A673 (cell line): ENCODE results near the gene FAM124A. TPM values are rescaled to one million over a fixed set of nuclear protein-coding genes. Genes with fewer than 3 reads are reported as not detected.

Source experiments
- BruUV-seq: library from RNA; stranded (reverse); fragments of 400-500 nt; replicated peaks from 2 replicates; lab custom pipeline; 2021; lab: Mats Ljungman, UMichigan
- CTCF ChIA-PET: fragments of 300-600 bp; sonication (Branson Sonifier 250); formaldehyde crosslinking; loops from one replicate; lab custom pipeline; 2022; ENCODE audit warnings: antibody characterized with exemption; lab: Charles Lee
- POLR2A ChIA-PET: fragments of 300-600 bp; sonication (Branson Sonifier 250); formaldehyde crosslinking; loops from one replicate; lab custom pipeline; 2022; ENCODE audit warnings: antibody characterized with exemption; ENCODE audit not compliant: low non-redundant PET; lab: Charles Lee
- DNase-seq: peaks from one replicate; pipeline ENCODE4 v3.0.0-alpha.2; 2015; ENCODE audit warnings: low spot score
- H3K27ac ChIP-seq: fragments of 200-600 bp; sonication (generic); 2 replicates; pipeline ENCODE4 v1.5.1; 2016; ENCODE audit warnings: mixed run types, low read depth, mild to moderate bottlenecking, mixed read lengths, antibody characterized with exemption, low read length; ENCODE audit not compliant: poor library complexity, severe bottlenecking
- H3K27me3 ChIP-seq: fragments of 200-600 bp; sonication (generic); replicated peaks from 2 replicates; pipeline ENCODE4 v1.6.1; 2017; ENCODE audit warnings: mixed run types, low read depth, mild to moderate bottlenecking, mixed read lengths, antibody characterized with exemption, low read length; ENCODE audit not compliant: insufficient read depth, poor library complexity
- H3K36me3 ChIP-seq: fragments of 200-600 bp; sonication (generic); 2 replicates; pipeline ENCODE4 v1.6.1; 2016; ENCODE audit warnings: mixed run types, mild to moderate bottlenecking, mixed read lengths, antibody characterized with exemption, low read length; ENCODE audit not compliant: insufficient read depth, poor library complexity, severe bottlenecking
- H3K4me1 ChIP-seq: fragments of 200-600 bp; sonication (generic); 2 replicates; pipeline ENCODE4 v1.6.1; 2017; ENCODE audit warnings: mixed run types, mild to moderate bottlenecking, mixed read lengths, antibody characterized with exemption, low read length; ENCODE audit not compliant: insufficient read depth, poor library complexity, severe bottlenecking
- H3K4me3 ChIP-seq: fragments of 200-600 bp; sonication (generic); 2 replicates; pipeline ENCODE4 v1.5.1; 2016; ENCODE audit warnings: low read depth, mixed run types, mild to moderate bottlenecking, mixed read lengths, low read length; ENCODE audit not compliant: poor library complexity, severe bottlenecking
- H3K9me3 ChIP-seq: fragments of 200-600 bp; sonication (generic); 2 replicates; pipeline ENCODE4 v1.6.1; 2016; ENCODE audit warnings: mixed run types, low read depth, mild to moderate bottlenecking, mixed read lengths, antibody characterized with exemption, low read length; ENCODE audit not compliant: poor library complexity, severe bottlenecking
- EZH2 ChIP-seq: fragments of 200-600 bp; sonication (generic); IDR thresholded peaks from 2 replicates; pipeline ENCODE4 v1.6.1; 2017; ENCODE audit warnings: borderline replicate concordance, low read depth, mild to moderate bottlenecking, mixed read lengths, antibody characterized with exemption, low read length; ENCODE audit not compliant: poor library complexity, severe bottlenecking
- intact Hi-C: fragments of 100-400 bp; cut with micrococcal nuclease; formaldehyde crosslinking; loops from one replicate; pipeline ENCODE4 v1.10.0; 2022; ENCODE audit not compliant: unreplicated experiment
- total RNA-seq: library from RNA; stranded (reverse); gene quantifications from 2 replicates; pipeline ENCODE4 v1.2.3, GENCODE V29; 2021
- TF ChIP-seq, protein P1 (sequence below): fragments of 300-800, 200-600 bp; sonication (generic); conservative IDR thresholded peaks from 2 replicates; pipeline ENCODE4 v1.5.1; 2017; ENCODE audit warnings: low read depth, mild to moderate bottlenecking, antibody characterized with exemption, low read length, moderate library complexity, mixed read lengths

Gene FAM124A
- total RNA-seq, 1 experiment from 2014 or later = 2.1 TPM

- CTCF ChIA-PET = no interaction called here
- Histone ChIP-seq H3K4me3 (no peak overlapping the region), H3K36me3 (no peaks in the 10 kb centered on the region), H3K9me3 (no peaks in the 10 kb centered on the region), H3K27ac (no peak overlapping the region), H3K27me3 (no peaks in the 10 kb centered on the region), H3K4me1 (no peaks in the 10 kb centered on the region)
- POLR2A ChIA-PET = no interaction called here
- DNase-seq = no peak
- no TSS peak for BruUV-seq
- TF ChIP-seq, protein P1, sequence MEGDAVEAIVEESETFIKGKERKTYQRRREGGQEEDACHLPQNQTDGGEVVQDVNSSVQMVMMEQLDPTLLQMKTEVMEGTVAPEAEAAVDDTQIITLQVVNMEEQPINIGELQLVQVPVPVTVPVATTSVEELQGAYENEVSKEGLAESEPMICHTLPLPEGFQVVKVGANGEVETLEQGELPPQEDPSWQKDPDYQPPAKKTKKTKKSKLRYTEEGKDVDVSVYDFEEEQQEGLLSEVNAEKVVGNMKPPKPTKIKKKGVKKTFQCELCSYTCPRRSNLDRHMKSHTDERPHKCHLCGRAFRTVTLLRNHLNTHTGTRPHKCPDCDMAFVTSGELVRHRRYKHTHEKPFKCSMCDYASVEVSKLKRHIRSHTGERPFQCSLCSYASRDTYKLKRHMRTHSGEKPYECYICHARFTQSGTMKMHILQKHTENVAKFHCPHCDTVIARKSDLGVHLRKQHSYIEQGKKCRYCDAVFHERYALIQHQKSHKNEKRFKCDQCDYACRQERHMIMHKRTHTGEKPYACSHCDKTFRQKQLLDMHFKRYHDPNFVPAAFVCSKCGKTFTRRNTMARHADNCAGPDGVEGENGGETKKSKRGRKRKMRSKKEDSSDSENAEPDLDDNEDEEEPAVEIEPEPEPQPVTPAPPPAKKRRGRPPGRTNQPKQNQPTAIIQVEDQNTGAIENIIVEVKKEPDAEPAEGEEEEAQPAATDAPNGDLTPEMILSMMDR = no peak
- TF ChIP-seq EZH2 = no peak
- intact Hi-C loops = no loop called here
These were observed 111.2 kb downstream of the FAM124A start for GRCh38 chr13:51333421-51333820.

DNA sequence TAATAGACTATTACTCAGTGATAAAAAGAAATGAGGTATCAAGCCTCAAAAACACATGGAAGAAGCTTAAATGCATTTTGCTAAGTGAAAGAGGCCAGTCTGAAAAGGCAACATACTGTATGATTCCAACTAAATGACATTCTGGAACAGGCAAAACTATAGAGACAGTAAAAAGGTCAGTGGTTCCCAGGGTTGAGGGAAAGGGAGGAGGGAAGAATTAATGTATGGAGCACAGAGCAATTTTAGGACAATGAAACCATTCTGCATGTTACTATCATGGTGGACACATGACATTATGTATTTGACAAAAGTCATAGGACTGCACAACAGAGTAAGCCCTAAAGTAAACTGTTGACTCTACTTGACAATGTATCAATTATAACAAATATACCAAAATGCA is 111.6 kb downstream of the FAM124A start:
- no TSS peak for BruUV-seq
- Histone ChIP-seq H3K4me3 (no peak overlapping the region), H3K4me1 (no peaks in the 10 kb centered on the region), H3K9me3 (no peaks in the 10 kb centered on the region), H3K27me3 (no peaks in the 10 kb centered on the region), H3K36me3 (no peaks in the 10 kb centered on the region), H3K27ac (no peak overlapping the region)
- no peak for TF ChIP-seq EZH2
- TF ChIP-seq, protein P1 = no peak
- intact Hi-C loops = no loop called here
- CTCF ChIA-PET = no interaction called here
- no peak for DNase-seq
- POLR2A ChIA-PET = no interaction called here

Other genes with a start within 250 kb of the FAM124A start
- not detected in 2 replicates for gene C13orf42, start 111.1 kb upstream of the FAM124A start, total RNA-seq
- gene SERPINE3, start 117.3 kb downstream of the FAM124A start, total RNA-seq = not detected in 2 replicates
- 86.2 and 90.4 TPM in 2 replicates for gene INTS6, start 230.6 kb downstream of the FAM124A start, total RNA-seq